ENCODE data around the gene PLOD1.

PLOD1 gene

DNA sequence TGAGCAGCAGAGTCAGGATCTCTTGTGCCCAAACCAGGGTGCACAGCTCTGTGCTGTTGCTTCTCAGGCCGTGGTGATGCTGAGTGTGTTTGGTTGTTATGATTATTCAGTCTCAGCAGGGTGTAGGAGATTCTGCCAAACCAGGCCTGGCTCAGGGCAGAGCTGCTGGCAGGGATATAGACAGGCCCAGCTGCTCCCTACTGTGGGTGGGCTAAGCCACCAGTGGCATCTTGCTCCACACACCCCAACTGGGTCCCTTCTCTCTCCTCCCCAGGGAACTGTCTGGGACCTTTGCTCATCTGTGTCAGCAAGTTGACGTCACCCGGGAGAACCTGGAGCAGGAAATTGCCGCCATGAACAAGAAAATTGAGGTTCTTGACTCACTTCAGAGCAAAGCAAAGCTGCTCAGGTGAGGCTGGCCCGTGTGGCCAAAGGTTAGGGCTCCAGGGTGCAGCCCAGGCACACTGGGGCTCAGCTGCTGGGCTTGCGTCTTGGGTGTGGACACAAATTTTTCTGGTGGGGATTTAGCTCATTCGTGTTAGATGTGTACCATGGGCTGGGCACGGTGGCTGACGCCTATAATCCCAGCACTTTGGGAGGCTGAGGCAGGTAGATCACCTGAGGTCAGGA, 74.9 kb downstream of the PLOD1 start:
- no peak for DNase-seq

DNA sequence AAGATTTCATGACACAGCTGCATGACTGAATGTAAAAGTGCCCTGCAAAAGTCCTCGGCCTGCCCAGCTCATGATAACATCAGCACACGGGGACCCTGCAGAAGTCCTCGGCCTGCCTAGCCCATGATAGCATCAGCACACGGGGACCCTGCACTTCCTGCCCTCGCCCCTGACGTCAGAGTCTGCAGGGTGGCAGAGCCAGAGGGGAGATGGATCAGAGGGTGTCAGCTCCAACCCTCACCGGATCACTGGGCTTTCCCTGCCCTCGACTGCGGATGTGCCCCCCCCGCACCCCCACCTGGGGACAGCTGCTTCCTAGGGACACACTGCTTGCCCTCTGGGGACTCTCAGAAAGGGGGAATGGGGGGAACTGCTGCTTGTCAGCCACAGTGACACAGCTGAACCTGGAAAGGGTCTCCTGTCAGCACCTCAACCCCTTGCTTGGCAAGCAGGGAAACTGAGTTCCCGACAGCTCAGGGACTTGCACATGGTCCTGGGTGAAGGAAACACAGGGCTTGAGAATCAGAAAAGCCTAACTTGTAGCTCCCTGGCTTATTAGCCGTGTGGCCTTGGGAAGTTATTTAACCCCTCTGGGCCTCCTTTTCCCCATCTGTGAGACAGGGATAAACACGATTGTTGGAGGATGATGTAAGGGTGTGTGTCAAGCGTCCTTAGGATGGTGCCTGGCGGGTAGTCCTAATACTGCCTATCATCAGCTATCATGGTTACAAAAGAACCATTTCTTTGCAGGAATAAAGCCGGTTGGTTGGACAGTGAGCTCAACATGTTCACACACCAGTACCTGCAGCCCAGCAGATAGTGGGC, 76.4 kb downstream of the PLOD1 start:
- DNase-seq: no peak

DNA sequence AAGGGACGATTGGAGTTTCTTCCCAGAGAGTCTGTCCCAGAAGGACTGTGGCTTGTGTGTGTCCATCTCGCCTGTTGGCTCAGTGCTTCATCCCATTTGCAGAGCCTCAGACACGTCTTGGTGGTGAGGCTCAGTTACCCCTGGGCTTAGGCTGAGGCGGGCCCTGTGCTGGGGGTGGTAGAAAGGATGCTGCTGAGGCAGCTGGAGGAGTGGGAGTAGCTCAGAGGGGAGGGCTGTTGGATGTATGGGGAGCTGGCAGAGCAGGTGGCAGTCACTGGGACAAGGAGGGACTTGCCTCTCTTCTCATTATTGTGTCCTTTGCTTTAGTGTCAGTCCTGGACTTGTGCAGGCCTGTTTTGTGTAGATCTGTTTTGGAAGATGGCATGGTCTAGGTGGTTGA, 77.5 kb downstream of the PLOD1 start:
- DNase-seq: no peak

DNA sequence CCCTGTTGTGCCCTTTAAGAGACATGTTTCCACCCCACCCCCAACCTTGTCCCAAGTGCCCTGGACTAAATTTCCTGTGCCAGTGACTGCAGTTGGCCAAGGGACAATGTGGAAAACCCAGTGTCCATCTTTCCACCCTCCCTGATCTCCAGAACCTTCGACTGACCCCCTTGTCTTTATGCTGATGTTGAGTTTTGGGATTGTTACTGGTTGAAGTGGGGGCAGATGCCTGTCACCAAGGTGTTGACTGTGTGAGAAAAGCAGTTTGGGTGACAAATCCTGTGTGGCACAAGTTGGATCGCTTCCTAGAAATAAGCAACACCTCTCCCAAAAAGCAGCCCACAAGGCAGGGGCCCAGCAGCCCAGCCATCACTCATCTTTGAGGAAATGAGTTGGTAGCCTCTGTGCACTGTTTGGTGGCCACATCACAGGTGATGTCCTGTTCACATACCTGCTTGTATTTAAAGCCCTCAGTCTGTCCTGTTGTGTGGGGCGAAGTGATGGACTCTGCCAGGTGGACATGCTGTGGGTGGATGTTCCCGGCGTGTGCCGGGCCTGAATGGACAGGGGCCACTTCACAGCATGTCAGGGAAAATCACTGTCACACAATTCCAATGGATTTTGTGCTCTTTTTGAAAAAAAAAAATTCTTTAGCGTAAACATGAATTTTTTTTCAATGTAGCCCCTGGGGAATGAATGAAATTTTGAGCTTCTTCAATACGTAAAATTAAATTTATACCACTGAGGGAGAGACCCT, 78.2 kb downstream of the PLOD1 start:
- no peak for DNase-seq

DNA sequence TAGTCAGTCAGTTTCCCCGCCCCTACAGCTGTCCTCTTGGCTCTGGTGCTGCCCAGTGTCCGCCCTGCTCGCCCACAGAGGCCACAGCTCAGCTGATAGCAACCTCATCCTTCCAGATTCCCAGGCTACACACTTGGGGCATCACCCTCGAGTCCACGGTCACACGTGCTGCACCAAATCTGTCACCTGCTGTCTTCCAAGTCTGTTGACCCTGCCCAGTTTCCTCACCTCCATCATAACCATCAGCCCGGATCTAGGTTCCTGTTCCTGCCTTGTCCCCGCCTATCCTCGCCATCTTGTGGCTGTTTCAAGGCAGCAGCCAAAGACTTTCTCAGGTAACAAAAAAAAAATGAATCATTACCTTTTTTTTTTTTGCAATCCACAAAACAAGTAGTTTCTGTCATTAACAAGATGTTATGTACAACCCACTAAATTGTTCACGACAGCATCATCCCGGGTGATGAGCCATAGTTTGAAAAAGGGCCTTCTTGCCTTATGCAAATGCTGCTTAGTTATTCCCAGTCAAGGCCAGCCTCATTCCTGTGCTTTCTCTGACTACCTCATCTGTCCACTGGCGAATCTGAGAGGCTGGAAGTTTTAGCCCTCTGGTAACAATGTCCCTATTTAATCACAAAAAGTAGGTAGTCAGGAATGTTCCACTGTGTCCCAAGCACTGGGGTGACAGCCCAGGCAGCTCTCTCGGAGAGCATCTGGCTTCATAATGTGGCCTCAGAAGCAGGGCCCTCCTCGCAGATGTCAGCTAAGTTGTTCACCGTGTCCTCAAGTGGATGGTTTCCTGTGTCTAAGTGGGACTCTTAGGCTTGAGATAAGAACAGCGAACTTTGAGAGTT, 79.8 kb downstream of the PLOD1 start:
- no peak for DNase-seq

DNA sequence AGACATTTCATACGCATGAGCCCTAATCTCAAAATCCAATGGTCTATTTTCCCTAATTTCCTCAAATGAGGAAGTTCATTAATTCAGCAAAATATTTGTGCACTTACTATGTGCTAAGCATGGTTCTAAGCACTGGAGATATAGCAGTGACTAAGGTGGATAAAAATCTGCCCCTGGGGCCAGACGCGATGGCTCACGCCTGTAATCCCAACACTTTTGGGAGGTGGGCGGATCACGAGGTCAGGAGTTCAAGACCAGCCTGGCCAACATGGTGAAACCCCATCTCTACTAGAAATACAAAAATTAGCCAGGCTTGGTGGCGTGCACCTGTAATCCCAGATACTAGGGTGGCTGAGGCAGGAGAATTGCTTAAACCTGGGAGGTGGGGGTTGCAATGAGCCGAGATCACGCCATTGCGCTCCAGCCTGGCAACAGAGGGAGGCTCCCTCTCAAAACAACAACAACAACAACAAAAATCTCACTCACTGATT, 80.5 kb downstream of the PLOD1 start:
- no peak for DNase-seq

DNA sequence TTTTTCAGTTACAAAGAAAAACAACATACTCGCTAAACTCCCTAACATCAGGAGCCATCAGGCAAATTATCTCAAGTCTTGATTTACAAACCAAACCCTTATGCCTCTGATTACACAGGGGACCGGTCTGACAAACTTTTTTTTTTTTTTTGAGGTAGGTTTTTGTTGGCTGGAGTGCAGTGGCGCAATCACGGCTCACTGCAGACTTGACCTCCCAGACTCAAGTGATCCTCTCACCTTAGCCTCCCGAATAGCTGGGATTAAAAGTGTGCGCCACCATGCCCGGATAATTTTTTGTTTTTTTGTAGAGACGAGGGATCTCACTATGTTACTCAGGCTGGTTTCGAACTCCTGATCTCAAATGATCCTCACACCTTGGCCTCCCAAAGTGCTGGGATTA, 81.0 kb downstream of the PLOD1 start:
- DNase-seq: no peak

DNA sequence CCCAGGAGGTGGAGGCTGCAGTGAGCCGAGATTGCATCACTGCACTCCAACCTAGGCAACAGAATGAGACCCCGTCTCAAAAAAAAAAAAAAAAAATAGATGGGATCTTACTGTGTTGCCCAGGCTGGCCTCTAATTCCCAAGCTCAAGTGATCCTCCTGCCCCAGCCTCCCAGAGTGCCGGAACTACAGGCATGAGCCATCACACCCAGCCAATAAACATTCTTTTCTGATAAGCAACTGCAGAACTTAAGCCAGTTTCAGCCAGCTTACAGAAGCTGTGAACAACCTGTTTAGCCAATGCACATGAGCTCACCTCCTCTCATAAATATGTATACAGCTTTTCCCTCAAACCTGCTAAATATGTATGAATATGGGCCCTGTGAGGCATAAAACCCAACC, 81.7 kb downstream of the PLOD1 start:
- no peak for DNase-seq

DNA sequence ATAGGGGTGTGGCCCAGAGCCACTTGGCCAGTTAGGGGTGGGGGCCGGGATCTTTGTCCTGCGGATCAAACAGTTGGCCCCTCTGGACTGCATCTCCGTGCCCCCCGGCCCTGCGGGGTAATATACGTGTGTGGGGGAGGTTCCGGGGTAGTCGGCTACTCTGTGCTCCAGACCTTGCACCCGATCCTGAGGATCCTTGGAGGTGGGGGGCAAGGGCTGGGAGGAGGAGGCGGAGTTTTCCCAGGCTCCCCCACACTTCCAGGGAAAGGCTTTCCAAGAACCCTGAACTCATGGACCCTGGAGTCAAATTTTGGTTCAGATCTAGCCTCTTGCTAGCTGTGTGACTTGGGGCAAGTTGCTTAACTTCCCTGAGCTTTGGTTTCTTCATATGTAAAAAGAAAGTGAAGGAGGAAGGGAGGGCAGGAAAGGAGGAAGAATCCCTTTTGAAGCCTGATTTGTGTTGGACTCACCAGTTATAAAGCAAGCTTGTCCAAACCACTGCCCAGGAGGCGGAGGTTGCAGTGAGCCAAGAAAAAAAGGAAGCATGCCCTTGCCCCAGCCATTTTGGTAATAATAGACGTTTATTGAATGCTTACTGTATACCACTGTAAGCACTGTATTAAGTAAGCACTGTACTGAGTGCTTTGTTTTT, 85.5 kb downstream of the PLOD1 start:
- DNase-seq: no peak

DNA sequence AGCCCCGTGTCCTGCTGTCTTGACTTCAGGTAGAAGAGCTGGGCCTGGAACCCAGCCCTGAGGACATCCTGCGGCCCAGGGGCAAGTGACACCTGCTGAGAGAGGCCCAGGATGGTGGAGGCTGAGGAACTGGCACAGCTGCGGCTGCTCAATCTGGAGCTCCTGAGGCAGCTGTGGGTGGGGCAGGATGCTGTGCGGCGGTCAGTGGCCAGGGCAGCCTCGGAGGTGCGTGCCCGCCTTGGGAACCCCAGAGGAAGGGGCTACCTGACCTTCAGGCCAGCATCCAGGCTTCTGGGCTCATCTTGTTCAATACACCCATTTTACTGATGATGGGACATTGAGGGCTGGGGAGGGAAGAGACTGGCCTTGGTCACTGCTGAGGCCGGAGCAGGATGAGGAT, 87.1 kb downstream of the PLOD1 start:
- no peak for DNase-seq

DNA sequence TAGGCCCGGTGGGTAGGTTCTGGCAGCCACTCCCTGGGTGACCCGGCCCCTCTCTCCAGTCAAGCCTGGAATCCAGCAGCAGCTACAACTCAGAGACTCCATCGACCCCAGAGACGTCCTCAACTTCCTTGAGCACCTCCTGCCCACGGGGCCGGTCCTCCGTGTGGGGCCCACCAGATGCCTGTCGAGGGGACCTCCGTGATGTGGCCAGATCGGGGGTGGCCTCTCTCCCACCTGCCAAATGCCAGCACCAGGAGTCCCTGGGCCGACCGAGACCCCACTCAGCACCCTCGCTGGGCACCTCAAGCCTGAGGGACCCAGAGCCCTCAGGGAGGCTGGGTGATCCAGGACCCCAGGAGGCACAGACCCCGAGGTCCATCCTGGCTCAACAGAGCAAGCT, 87.5 kb downstream of the PLOD1 start:
- DNase-seq: no peak
